Glomerular visceral epithelial cell (primary cell): ENCODE data around the gene C5orf58.

Source experiments
- DNase-seq: peaks from one replicate; pipeline ENCODE4 v3.0.0-alpha.2; 2016; ENCODE audit errors: extremely low spot score

Gene C5orf58, protein sequence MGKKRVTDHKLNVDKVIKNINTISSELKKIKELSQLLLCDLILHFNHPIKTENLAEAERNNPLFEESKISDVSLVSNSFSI

DNA sequence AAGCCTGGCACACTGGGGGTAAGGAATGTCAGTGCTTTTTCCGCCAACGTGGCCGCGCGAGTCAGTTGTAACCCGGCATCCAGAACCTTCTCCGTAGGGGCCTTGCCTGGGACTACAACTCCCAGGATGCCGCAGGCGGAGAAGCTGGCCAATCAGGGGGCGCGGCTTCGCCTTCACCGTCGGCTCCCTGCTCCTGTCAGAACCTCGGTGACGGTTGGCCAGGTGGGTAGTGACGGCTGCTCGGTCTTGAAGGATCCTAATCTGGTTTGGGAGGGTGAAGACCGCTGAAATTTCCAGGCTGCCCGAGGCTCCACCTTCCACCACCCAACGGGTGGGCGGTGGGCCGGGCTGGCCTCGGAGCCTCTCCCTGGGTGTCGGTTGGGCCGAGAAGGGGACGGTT lies at the start of gene C5orf58:
Gene C5orf58, plus strand, starts transcription at position 200 of the 400 bp plus-strand sequence. CDS start 1,992 bp downstream, outside the sequence.
- no peak for DNase-seq

DNA sequence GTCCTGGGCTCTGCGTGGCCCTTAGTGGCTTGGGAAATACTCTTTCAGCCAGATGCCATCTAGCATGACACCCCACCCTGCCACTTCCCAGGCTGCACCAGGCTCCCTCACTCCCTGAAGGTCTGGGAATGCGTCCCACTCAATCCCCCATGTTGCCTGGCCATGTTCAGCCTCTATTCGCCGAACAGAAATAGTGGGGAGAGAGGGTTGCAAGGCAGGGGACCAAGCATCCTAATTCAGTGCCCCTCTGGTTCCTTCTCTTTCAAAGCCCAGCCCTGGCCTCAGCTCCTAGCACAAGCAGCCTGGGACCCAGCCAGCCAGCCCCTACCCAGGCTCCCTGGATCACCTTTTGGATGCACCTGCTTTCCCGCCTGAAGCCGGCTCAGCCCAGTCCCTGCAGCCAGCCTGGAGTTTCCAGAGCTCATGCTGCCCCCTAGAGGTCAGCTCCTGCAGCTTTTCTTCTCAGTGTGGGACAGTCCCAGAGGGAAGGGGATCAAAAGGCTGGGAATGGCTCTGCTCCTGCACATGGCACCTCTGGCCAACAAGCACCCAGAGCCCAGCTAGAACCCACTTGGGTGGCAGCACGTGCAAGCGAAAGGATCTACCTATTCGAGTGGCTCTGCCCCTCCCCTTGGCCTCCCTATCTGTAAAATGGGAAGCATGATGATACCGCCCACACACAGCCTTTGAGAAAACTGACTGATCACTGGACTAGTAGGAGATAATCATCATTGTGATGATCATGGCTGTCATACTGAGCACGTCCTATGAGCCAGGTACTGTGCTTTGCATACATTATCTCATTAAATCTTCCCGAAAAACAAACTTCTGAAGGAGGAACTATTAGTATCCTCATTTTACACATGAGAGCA lies 48.7 kb upstream of the C5orf58 start:
- peak; percentile 65 for DNase-seq

DNA sequence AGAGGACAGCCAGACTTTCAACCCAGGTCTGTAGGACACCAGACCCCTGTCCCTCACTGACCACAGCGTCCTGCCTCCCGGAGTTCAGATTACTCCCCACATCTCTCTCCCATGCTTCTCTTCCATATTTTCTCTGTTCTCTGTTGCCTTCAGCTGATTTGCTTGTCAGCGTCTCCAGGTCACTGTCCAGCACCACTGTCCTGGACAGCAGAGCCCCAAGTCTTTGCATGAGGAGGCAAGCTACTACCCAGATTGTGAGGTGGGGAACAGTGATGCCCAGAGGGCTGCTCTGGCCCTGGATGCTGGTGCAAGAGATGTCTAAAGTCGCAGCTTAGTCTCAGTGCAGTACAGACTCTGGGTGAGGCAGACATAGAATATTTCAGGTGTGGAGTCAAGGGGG lies 48.0 kb upstream of the C5orf58 start:
- DNase-seq: no peak

DNA sequence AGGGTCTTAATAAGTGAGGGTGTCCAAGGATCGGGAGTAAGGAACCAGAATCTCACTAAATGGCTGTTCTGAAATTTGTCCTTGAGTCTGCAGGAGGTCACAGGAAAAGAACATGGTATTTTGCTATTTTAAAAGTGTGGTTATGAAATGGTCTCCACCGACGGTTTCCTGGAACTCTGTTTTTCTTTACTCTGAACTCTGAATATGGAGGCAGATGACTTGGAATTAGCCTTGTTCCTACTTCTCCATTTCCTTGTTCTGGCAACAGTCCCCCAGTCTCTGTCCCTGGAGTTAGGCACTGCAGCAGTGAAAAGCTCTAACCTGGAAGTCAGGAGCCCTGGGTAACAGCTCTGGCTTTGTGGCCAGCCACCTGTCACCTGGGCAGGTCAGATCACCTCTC lies 46.6 kb upstream of the C5orf58 start:
- DNase-seq: no peak

DNA sequence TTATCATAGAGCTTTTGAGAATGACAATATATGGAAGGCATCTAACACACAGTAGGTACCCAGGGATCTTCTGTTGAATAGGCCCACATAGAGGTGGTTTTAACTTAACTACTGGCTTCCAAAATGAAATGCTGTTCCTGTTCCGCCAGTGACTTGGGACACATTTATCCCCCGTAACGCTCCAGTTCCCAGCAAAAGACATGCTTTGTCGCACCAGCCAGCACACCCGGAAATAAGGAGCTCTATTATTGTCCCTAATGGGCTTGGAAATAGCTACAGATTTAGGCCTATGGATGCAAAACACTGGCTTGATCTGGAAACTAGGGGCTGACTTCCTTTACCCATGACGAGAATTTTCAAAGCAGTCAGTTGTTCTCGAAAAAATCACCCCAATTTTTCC lies 45.9 kb upstream of the C5orf58 start:
- DNase-seq: no peak

DNA sequence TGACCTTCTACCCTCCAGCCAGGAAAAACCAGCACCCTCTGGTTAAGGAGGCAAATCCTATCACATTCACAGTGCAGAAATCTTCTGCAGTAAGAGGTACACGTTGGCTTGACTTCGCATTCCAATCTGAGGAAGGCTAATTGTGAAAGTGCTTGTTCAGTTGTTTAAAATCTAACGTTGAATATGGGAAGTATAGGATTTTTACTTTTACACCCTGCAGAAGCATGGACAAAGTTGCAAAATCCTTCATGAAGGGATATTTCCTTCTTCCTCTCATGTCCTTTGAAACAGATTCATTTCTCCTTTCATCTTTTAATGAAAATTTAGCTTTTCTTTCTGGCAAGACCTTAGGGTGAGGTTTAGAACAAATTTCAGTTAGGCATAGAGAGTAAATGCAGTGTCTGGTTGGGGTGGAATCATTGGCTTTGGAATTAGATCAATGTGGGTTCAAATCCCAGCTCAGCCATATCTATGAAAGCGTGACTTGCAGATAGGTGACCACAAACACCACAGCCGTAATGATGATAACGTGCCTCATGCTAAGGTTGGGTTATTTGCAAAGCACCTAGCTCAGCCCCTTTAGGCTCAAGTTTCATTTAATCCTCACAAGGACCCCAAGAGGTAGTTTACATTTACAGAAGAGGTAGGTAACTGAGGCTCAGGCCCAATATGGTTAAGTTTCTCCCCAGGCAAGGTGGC lies 42.2 kb upstream of the C5orf58 start:
- DNase-seq: no peak

DNA sequence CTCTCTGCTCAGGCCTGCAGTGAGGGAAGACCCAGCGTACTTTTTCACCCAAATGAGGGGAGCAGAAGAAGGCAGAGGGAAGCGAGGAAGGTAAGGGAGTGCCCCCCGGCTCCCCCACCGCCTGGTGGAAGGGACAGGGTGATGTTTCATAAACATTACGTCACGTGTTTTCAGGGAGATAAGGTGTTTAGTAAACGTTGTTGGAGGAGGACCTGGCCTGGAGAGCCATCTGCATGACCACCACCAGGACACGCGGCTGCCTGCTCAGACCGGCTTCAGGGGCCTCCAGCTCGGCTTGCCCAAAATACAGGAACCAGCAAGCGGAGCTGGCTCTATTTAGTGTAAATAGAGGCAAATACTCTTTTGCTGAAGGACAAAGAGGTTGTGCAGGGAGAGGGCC lies 40.0 kb upstream of the C5orf58 start:
- no peak for DNase-seq

DNA sequence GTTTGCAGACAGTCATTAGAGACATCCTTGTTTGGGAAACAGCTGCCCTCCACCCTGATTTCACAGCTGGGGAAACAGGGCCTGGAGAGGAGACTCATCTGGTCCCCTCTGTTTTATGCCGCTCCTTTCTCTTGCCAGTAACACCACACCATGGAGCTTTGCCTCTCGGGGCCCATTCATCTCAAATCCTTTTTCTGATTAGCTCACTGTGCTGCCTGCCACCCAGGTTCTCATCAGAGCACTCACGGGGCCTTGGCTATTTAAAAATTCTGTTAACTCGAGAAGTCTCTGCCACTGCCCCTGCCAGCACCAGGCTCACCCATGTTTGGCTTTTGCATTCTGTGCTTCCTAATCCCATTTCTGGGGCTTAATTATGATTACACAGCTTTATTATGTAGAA lies 36.8 kb upstream of the C5orf58 start:
- no peak for DNase-seq

DNA sequence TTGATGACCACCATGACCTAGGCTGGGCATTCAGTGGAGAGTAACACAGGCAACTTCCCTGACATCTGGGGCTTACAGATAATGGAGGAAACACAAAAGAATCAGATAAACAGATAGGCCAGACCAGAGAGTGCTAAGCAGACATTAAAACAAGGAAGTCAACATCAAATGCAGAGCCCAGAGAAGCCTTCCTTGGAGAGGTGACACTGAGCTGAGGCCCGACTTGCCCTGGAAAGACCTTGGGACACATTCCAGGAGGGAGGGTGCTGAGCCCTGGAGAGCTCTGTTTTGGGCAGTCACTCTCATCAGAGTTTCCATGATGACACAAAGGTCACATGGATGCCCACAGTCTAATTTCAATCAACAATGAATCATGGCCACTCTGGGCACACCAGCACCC lies 31.9 kb upstream of the C5orf58 start:
- no peak for DNase-seq

DNA sequence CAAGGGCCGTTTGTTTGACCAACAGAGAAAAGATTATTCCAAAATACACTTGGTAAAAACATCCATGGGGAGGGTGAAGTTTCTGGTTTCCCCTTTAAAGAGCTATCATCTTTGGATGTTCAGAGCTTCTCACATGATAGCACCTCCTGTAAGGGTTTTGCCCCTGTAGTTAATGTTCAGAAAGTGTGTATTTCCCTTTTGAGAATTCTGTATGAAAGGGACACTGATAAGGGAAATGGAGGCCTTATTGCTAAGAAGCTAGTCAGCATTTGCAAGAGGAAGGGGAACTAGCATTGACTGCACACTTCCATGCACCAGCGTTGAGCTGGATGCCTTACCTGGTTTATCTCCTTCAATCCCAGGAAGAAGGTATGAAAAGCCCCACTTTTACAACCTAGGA lies 31.5 kb upstream of the C5orf58 start:
- no peak for DNase-seq

DNA sequence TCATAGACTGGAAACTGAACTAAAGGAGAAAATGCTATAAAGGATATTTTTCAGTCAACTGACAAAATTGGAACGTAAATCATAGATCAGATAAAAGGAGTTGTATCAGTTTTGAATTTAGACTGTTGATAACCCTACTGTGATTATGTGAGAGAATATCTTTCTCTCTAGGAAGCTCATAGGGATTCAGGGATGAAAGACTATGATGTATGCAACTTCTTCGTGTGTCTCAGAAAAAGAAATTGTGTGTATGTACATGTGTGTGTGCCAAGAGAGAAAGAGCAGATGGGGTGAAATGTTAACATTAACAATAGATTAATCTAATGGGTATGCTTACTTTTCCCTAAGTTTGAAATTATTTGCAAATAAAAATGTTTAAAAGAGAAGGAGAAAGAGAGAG lies 30.7 kb upstream of the C5orf58 start:
- no peak for DNase-seq

DNA sequence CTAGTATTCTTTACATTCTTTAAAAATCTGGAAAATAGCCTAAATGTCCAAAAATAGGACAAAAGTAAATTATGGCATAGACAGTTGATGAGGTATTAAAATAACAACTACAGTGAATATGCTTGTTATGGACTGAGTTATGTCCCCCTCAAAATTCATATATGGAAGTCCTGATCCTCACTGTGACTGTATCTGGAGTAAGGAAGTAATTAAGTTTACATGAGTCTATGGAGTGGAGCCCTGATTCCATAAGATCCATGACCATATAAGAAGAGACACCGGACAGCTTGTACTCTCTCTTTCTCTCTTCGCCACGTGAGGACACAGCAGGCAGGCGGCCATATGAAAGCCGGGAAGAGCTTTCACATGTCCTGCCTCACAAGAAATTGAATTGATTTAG lies 28.6 kb upstream of the C5orf58 start:
- no peak for DNase-seq

DNA sequence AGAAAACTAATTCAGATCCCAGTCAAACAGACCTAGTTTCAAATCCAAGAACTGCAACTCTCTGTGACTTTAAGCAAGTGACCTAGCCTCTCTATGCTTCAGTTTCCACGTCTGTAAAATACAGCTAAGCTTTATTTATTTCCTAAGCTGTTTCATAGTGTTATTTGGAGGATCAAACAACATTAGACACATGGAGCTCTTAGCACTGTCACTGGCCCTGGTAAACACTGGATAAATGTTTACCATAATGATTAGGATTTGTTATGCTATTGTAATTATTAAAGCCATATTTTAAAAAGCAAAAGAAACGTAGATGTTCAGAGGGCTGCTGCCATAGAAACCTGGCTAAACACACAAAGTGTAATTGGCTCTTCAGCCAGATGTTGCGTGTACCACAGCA lies 26.6 kb upstream of the C5orf58 start:
- no peak for DNase-seq

DNA sequence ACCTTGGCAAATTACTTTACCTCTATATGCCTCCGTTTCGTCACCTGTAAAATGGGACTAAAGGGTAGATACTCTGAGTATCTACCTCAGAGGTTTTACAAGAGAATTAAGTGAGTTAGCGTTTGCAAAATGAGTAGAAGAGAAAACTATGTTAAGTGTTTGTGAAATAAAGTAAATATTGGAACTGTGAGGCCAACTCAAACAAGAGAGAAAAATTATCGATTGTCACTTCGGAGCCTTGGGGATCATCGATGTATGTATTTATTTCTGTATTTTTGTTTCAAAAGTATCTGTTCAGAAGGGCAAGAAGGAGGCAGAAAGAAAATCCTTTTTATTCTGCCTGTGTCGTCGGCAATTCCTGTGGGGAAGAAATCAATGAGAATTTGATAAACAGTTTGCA lies 25.8 kb upstream of the C5orf58 start:
- no peak for DNase-seq

DNA sequence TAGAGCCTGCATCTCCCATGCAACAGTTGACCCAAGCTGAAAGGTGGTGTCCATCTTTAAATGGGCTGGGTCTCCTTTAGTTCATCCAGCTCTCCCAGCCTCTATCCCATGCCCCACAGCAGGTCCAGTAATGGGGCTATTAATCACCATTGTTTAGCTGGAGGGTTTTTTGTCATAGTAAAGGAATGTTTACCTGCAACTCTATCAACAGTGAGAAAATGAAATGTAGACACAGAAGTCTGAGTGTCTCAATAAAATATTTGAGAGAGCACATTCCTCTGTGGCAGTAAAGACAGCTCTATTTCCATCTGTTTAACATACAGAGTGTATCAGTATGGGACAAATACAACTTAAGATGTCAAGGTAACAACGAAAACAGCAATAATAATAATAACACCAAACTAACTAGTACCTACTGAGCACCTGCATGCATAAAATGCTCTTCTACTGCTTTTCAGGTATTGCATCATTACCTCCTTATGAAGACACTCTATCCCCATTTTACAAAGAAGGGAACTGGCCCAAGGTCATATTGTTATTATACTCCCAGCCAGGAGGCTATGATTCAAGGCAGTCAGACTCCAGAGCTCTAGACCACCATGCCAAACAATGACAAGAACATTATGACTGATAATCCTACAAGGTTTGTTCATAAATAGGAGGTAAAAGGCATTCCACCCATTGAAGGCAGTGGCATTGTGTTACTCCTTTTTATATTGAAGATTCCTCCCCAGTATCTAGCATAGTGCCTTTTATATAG lies 21.0 kb upstream of the C5orf58 start:
- DNase-seq: no peak

DNA sequence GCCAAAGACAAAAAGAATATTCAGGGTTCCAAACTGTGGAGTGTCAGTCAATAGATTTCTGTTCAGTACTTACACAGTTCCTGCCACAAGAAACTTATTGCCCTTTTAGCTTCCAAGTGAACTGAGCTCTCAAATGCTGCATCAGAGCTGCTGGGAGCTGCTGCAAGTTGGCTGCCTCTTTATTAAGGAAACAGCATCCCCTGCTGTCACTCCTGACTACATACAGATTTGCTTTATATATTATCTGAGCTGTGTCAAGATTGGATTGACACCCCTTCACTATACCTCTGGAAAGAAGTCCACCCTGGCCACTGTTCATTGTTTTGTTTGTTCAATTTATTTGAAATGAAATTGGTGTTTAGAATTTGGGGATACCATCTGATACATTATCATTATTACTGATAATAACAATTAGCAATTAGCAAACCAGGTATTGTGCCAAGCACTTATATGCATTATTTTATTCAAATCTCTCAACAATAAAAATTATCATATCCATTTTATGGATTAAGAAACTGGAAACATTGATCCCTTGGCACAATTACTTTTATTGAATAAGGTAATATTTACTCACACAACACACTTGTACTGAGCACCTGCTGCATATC lies 16.4 kb upstream of the C5orf58 start:
- peak; percentile 57 for DNase-seq

DNA sequence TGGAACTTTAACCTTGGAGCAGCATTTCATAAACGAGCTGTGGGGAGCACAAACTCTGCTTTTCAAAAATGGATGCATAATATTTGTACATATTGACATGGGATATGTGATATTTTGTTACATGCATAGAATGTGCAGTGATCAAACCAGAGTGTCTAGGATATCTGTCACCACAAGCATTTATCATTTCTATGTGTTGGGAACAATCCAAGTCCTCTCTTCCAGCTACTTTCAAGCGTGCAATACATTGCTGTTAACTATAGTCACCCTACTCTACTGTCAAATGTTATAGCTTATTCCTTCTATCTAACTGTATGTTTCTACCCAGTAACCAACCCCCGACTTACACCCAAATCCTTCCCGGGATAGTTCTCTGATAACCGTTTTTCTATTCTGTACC lies 15.0 kb upstream of the C5orf58 start:
- no peak for DNase-seq

DNA sequence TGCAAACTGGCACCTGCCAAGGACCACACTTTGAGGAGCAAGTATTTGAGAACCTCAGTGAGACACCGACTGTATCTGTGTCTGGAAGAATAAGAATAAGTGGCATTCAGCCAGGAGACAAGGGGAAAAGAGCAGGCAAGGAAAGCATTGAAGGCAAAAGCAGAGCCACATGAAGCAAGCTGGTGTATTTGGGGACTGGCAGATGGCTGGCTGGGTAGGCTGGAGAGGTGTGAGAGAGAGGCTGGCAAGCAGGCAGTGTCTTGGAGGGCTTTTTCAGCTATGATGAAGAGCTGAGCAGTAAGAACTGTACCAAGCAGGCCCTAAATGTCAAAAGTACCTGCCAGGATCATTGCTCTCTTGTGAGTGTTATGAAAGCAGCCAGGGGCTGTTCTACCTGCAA lies 14.1 kb upstream of the C5orf58 start:
- DNase-seq: no peak

DNA sequence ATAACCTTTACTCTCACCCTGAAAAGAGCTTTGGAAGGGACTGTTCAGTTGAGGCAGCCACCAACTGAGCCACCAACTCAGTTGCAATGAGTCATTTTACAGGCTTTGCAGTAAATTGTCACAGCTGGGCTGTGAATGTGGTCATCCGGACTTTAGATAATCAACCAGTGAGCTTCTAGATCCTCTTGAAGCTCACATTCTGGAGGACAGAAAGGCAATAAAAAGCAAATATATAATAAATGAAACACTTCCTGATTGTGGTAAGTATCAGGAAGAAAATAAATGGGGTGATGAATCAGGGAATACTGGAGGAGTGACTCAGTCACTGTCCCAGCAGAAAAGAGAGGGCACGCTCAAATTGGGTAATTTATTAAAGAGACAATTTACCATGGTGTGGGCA lies 13.2 kb upstream of the C5orf58 start:
- DNase-seq: peak; percentile 70

DNA sequence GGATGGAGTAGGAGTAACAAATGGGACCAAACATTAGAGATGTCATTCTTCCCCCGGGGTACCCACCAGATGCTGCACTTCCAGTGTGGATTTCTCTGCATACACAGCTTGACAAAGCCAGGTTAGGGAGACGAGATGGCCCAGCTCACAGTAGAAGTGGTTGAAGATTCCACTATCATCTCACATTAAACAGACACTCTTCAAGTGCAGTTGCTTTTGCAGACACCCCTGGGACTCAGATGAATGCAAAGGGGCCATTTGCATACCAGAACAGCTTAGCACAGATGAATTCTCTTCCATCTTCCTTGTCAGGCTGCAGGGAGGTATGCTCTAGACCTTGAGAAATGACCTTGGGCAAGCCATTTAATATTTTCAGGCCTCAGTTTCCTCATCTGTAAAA lies 12.6 kb upstream of the C5orf58 start:
- DNase-seq: no peak

DNA sequence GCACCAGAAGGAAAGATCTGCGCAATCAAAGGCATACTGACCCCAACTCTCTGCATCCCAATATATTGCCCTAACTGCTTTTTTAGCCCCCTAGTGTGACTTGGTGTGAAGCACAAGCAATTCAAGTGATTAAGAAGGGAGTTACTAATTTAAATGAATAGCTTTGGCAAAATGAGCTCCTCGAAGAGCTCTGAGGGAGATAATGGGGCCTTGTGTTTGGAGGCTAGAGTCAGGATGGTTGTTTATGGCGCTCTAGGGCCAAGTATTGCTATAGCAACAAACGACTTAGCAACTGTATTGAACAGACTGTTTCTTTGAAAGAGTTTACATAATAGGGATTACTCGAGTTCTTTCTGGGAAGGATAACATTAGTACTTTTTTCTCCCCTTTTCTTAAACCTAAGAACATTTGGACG lies 11.5 kb upstream of the C5orf58 start:
- DNase-seq: no peak

DNA sequence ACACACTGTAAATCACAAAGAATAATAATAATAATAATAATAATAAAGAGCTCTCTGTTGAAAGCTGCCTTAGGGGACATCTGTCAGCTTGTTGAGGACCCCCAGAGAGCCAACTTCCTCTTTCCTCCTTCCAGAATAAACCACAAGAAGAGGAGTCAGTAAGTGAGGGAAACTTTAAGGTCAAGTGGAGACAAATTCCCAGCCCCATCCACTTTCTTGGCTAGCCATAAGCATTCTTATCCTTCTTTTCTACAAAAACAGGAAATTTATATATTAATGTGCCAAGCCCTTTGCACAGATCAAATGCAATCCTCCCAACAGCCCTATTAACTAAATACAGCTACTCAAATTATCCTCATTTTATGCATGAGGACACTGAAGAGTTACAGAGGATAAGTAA lies 9.4 kb upstream of the C5orf58 start:
- DNase-seq: no peak
